H1 (cell line): ENCODE measurements around the gene TRIM52. TPM values are rescaled to one million over a fixed set of nuclear protein-coding genes. Genes with fewer than 3 reads are reported as not detected.
A peak's percentile ranks its signal among the peaks of the same experiment; 100 is the strongest.
"Not testable (repeated sequence)": the region's sequence is repeated elsewhere in the genome, so short reads cannot be mapped to it uniquely, and the experiment has no call there.

Experiments
- CTCF ChIA-PET: fragments of 300-600 bp; sonication (Branson Sonifier 250); formaldehyde crosslinking; loops from one replicate; lab custom pipeline; 2021; ENCODE audit not compliant: partially characterized antibody; lab: Charles Lee
- POLR2A ChIA-PET: fragments of 300-600 bp; sonication (Branson Sonifier 250); formaldehyde crosslinking; loops from one replicate; lab custom pipeline; 2021; ENCODE audit warnings: inconsistent platforms; ENCODE audit not compliant: partially characterized antibody; lab: Charles Lee
- DNase-seq, 2 experiments: peaks; one replicate each; pipeline versions ENCODE4 v3.0.0 to v3.0.0-alpha.2; 2010 to 2022; ENCODE audit warnings: low spot score in 2 of 2, low read depth in 1 of 2, mixed read lengths in 1 of 2
- FAIRE-seq: peaks from 2 replicates; lab custom pipeline; 2011; peaks lifted over from hg19 to GRCh38; lab: Jason Lieb, UNC
- H2AFZ ChIP-seq: 2 replicates; pipeline ENCODE4 v1.8.1; 2012; ENCODE audit warnings: low read length, inconsistent platforms
- H2AK5ac ChIP-seq: 2 replicates; pipeline ENCODE4 v1.6.1; 2013; ENCODE audit warnings: low read depth, low read length
- H2BK120ac ChIP-seq: replicated peaks from 2 replicates; pipeline ENCODE3; 2013; ENCODE audit warnings: low read depth, low read length, inconsistent platforms
- H2BK12ac ChIP-seq: 2 replicates; pipeline ENCODE4 v1.6.1; 2013; ENCODE audit warnings: low read depth, low read length
- H2BK15ac ChIP-seq: 2 replicates; pipeline ENCODE4 v1.6.1; 2013; ENCODE audit warnings: low read length
- H2BK20ac ChIP-seq: 2 replicates; pipeline ENCODE4 v1.6.1; 2013; ENCODE audit warnings: low read length
- H2BK5ac ChIP-seq: 2 replicates; pipeline ENCODE4 v1.6.1; 2013; ENCODE audit warnings: low read depth, low read length
- H3K14ac ChIP-seq: 2 replicates; pipeline ENCODE4 v1.6.1; 2013; ENCODE audit warnings: inconsistent platforms; ENCODE audit not compliant: insufficient read length
- H3K18ac ChIP-seq: 2 replicates; pipeline ENCODE4 v1.6.1; 2013; ENCODE audit warnings: low read length; ENCODE audit errors: extremely low read depth
- H3K23ac ChIP-seq: 2 replicates; pipeline ENCODE4 v1.6.1; 2013; ENCODE audit warnings: inconsistent platforms; ENCODE audit not compliant: insufficient read length
- H3K23me2 ChIP-seq: 2 replicates; pipeline ENCODE4 v1.6.1; 2013; ENCODE audit warnings: low read depth, low read length
- H3K27ac ChIP-seq: 2 replicates; pipeline ENCODE4 v1.6.1; 2011; ENCODE audit warnings: low read depth, low read length, inconsistent platforms
- H3K27me3 ChIP-seq, 4 experiments: replicated peaks in 1 of 4; 1 replicate in 1 of 4; 2 replicates in 3 of 4; pipeline versions ENCODE4 v1.6.1 to v1.8.1; 2011 to 2013; ENCODE audit warnings: low read length in 3 of 4, mild to moderate bottlenecking in 3 of 4, inconsistent platforms in 2 of 4, mixed read lengths in 2 of 4, moderate library complexity in 1 of 4; ENCODE audit not compliant: control insufficient read depth in 3 of 4, insufficient read depth in 3 of 4; ENCODE audit errors: extremely low read depth in 1 of 4
- H3K36me3 ChIP-seq, 4 experiments: 2 replicates each; pipeline versions ENCODE4 v1.6.1 to v1.8.1; 2011 to 2013; ENCODE audit warnings: mild to moderate bottlenecking in 4 of 4, low read length in 3 of 4, moderate library complexity in 2 of 4, control low read depth in 1 of 4, inconsistent platforms in 1 of 4; ENCODE audit not compliant: insufficient read depth in 4 of 4, control insufficient read depth in 2 of 4
- H3K4ac ChIP-seq: replicated peaks from 2 replicates; pipeline ENCODE3; 2013; ENCODE audit warnings: low read length, low read depth, mixed read lengths, inconsistent platforms; ENCODE audit not compliant: insufficient read length
- H3K4me1 ChIP-seq, 4 experiments: replicated peaks in 1 of 4; 1 replicate in 1 of 4; 2 replicates in 3 of 4; pipeline versions ENCODE4 v1.6.1 to v1.8.1; 2011 to 2013; ENCODE audit warnings: low read length in 3 of 4, inconsistent platforms in 2 of 4, mixed read lengths in 1 of 4; ENCODE audit not compliant: insufficient read depth in 4 of 4, control insufficient read depth in 3 of 4
- H3K4me2 ChIP-seq, 2 experiments: 2 replicates each; pipeline versions ENCODE4 v1.6.1 to v1.8.1; 2011 to 2013; ENCODE audit warnings: low read depth in 2 of 2, low read length in 2 of 2, control low read depth in 1 of 2, inconsistent platforms in 1 of 2, mild to moderate bottlenecking in 1 of 2; ENCODE audit not compliant: insufficient read depth in 1 of 2
- H3K4me3 ChIP-seq, 4 experiments: fragments of 200-600, 300-600 bp in 1 of 4; sonication (generic), shearing (Covaris generic), sonication (Bioruptor Twin) in 1 of 4; 2 replicates each; pipeline versions ENCODE4 v1.5.1 to v1.8.1; 2011 to 2016; ENCODE audit warnings: low read length in 4 of 4, low read depth in 3 of 4, control low read depth in 2 of 4, inconsistent platforms in 2 of 4, mild to moderate bottlenecking in 2 of 4, mixed read lengths in 1 of 4, moderate library complexity in 1 of 4; ENCODE audit not compliant: insufficient read depth in 2 of 4; ENCODE audit errors: extremely low read depth in 1 of 4
- H3K56ac ChIP-seq: replicated peaks from 2 replicates; pipeline ENCODE3; 2013; ENCODE audit warnings: low read depth, mild to moderate bottlenecking, mixed read lengths, low read length, inconsistent platforms; ENCODE audit not compliant: insufficient read length
- H3K79me1 ChIP-seq: 2 replicates; pipeline ENCODE4 v1.6.1; 2013; ENCODE audit warnings: low read depth, low read length, control low read depth
- H3K79me2 ChIP-seq, 2 experiments: 2 replicates each; pipeline versions ENCODE4 v1.6.1 to v1.8.1; 2012 to 2013; ENCODE audit warnings: low read length in 2 of 2, mild to moderate bottlenecking in 2 of 2, inconsistent platforms in 1 of 2; ENCODE audit not compliant: insufficient read depth in 2 of 2, control insufficient read depth in 1 of 2
- H3K9ac ChIP-seq, 4 experiments: replicated peaks in 1 of 4; 1 replicate in 1 of 4; 2 replicates in 3 of 4; pipeline versions ENCODE4 v1.6.1 to v1.8.1; 2011 to 2013; ENCODE audit warnings: low read depth in 3 of 4, low read length in 3 of 4, control low read depth in 2 of 4, mild to moderate bottlenecking in 2 of 4, moderate library complexity in 2 of 4, inconsistent platforms in 1 of 4; ENCODE audit errors: extremely low read depth in 1 of 4
- H3K9me3 ChIP-seq, 2 experiments: 2 replicates each; pipeline versions ENCODE4 v1.6.1 to v1.8.1; 2012 to 2013; ENCODE audit warnings: mild to moderate bottlenecking in 2 of 2, moderate library complexity in 2 of 2, control low read depth in 1 of 2, inconsistent platforms in 1 of 2, low read depth in 1 of 2, low read length in 1 of 2, mixed read lengths in 1 of 2; ENCODE audit not compliant: insufficient read depth in 2 of 2
- H4K20me1 ChIP-seq, 2 experiments: replicated peaks in 1 of 2; 2 replicates each; pipeline versions ENCODE3 to v1.8.1; 2011 to 2013; ENCODE audit warnings: inconsistent platforms in 2 of 2, low read length in 2 of 2, mild to moderate bottlenecking in 1 of 2; ENCODE audit not compliant: insufficient read depth in 2 of 2, control insufficient read depth in 1 of 2
- H4K5ac ChIP-seq: 2 replicates; pipeline ENCODE4 v1.6.1; 2013; ENCODE audit warnings: low read length, low read depth, mixed read lengths, inconsistent platforms; ENCODE audit not compliant: insufficient read length
- H4K8ac ChIP-seq: 2 replicates; pipeline ENCODE4 v1.8.0; 2013; ENCODE audit warnings: mild to moderate bottlenecking, moderate library complexity, low read length, inconsistent platforms; ENCODE audit not compliant: insufficient read depth; ENCODE audit errors: extremely low read depth
- H4K91ac ChIP-seq: replicated peaks from 2 replicates; pipeline ENCODE3; 2013; ENCODE audit warnings: low read length, mixed read lengths, inconsistent platforms; ENCODE audit not compliant: insufficient read length
- WGBS, 2 experiments: shearing (Covaris generic) in 1 of 2; methylation state at CpG; one replicate each; pipeline versions ENCODE4 v1.1.6 to v1.1.7; 2013 to 2015; ENCODE audit warnings: low lambda C conversion rate in 2 of 2, mixed read lengths in 2 of 2, inconsistent platforms in 1 of 2, low coverage in 1 of 2, missing lambda C conversion rate in 1 of 2; ENCODE audit not compliant: insufficient replicate concordance in 2 of 2, insufficient coverage in 1 of 2, insufficient read length in 1 of 2; ENCODE audit errors: extremely low coverage in 1 of 2, missing lambda C conversion rate in 1 of 2; 5-methylcytosine and 5-hydroxymethylcytosine counted together
- polyA plus RNA-seq, 7 experiments: library from polyadenylated mRNA; depleted of rRNA in 3 of 7; stranded (reverse) in 5 of 7; unstranded in 2 of 7; fragments of >200 nt in 5 of 7; fragments of 200-250 nt in 2 of 7; gene quantifications; 1 replicate in 5 of 7; 2 replicates in 1 of 7; 4 replicates in 1 of 7; pipeline versions ENCODE4 v1.2.1 to v1.2.3, GENCODE V29; 2011 to 2013; ENCODE audit warnings: missing spikeins in 2 of 7, mixed read lengths in 2 of 7
- total RNA-seq: library from RNA; stranded (reverse); fragmentation: NEBNext Ultra II Directional; extraction: Animal tissue kit (Norgen Biotek cat#: 25700); gene quantifications from 2 replicates; pipeline ENCODE4 v1.2.1, GENCODE V29; 2021

The TRIM52 gene
- total and polyA plus RNA-seq, 2 of the 8 experiments (the other 6 are each of a cell fraction or from before 2014, with no cell fraction given): 4.2 to 5.7 TPM

- H4K8ac ChIP-seq, H2AK5ac ChIP-seq, H2BK20ac ChIP-seq, FAIRE-seq, DNase-seq, H3K56ac ChIP-seq, H4K91ac ChIP-seq, H3K23ac ChIP-seq, H3K18ac ChIP-seq, H2BK5ac ChIP-seq, H3K79me1 ChIP-seq, H3K27me3 ChIP-seq, H3K4me2 ChIP-seq, H3K4ac ChIP-seq, H3K23me2 ChIP-seq, H3K27ac ChIP-seq, H4K20me1 ChIP-seq, H2BK15ac ChIP-seq, H3K9me3 ChIP-seq, H2BK120ac ChIP-seq, H4K5ac ChIP-seq, H3K14ac ChIP-seq, H3K4me3 ChIP-seq, H3K4me1 ChIP-seq, H2BK12ac ChIP-seq, H2AFZ ChIP-seq, CTCF ChIA-PET: not testable (repeated sequence)
- Histone ChIP-seq H3K36me3 (peaks cover 2 to 19% (median 6%) of the 10 kb centered on the region in 4 experiments; a peak in 7 of 8 replicates), H3K9ac (peak overlapping the region in 1 of 4 experiments; percentile 8; a peak in 1 of 7 replicates), H3K79me2 (peaks cover 0 to 25% of the 10 kb centered on the region in 2 experiments; a peak in 3 of 4 replicates)
- POLR2A ChIA-PET: interaction anchor here (0.6 to 0.9 kb wide), 3 partner anchors 40 to 55 kb away, joined by 3 to 5 read pairs (median 3); no protein-coding TSS in a partner anchor
- WGBS, 2 experiments: 100% methylated on average over 1 of the region's 1 CpG; no CpG with 5 or more reads in 1 of the 2 experiments
These were observed 26.4 kb upstream of the TRIM52 start for GRCh38 chr5:181287331-181287730.
